Fibroblast of pulmonary artery (primary cell): ENCODE data around the gene DNAJA4.

ENCODE experiments used
- DNase-seq: peaks from one replicate; pipeline ENCODE4 v3.0.0-alpha.2; 2010; ENCODE audit warnings: low read depth
- H3K4me3 ChIP-seq: replicated peaks from 2 replicates; pipeline ENCODE4 v1.5.1; 2011; ENCODE audit warnings: low read depth, mild to moderate bottlenecking, control low read depth, low read length, moderate library complexity
- TF ChIP-seq, protein P1 (sequence below): IDR thresholded peaks from 2 replicates; pipeline ENCODE4 v1.5.1; 2011; ENCODE audit warnings: mild to moderate bottlenecking, control low read depth, low read length, inconsistent platforms; ENCODE audit errors: missing control alignments

DNAJA4 gene

DNA sequence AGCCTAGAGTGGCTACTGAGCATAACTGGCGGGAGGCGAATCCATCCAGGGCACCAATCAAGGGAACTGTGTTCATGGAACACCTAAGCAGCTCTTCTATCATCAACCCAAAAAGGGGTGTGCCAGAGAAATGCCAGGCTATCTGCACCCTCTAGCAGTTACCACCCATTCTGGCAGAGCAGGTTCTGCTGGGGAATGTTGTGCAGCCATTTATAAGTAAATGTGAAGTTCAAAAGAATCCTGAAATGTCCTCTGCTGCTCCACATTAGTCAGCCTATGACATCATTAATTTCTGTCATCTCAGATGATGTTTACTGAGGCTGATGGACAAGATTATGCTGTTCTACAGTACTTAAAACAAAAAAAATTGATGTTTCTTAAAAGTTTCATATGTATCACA, 27.3 kb downstream of the DNAJA4 start:
- TF ChIP-seq, protein P1, sequence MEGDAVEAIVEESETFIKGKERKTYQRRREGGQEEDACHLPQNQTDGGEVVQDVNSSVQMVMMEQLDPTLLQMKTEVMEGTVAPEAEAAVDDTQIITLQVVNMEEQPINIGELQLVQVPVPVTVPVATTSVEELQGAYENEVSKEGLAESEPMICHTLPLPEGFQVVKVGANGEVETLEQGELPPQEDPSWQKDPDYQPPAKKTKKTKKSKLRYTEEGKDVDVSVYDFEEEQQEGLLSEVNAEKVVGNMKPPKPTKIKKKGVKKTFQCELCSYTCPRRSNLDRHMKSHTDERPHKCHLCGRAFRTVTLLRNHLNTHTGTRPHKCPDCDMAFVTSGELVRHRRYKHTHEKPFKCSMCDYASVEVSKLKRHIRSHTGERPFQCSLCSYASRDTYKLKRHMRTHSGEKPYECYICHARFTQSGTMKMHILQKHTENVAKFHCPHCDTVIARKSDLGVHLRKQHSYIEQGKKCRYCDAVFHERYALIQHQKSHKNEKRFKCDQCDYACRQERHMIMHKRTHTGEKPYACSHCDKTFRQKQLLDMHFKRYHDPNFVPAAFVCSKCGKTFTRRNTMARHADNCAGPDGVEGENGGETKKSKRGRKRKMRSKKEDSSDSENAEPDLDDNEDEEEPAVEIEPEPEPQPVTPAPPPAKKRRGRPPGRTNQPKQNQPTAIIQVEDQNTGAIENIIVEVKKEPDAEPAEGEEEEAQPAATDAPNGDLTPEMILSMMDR, result no peak
- no peak overlapping the region for H3K4me3 ChIP-seq
- DNase-seq, result no peak

DNA sequence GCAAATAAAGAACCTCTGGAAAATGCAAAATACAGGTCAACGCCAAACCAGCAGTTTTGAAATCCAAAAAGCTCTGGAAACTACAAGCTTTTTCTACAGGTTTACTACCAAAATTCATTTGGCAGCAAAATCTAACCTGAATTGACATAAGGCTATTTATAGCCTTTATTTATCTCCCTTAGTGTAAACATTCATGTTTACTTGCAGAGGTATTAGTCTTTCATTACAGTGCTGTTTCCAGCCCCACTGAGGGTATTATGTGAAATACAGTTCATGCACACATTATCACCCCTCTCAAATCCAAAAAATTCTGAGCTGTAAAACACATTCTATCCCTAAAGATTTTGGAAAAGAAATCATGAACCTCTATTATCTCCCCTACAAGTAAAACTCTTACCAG, 27.9 kb downstream of the DNAJA4 start:
- TF ChIP-seq, protein P1, result no peak
- H3K4me3 ChIP-seq, result no peak overlapping the region
- no peak for DNase-seq

DNA sequence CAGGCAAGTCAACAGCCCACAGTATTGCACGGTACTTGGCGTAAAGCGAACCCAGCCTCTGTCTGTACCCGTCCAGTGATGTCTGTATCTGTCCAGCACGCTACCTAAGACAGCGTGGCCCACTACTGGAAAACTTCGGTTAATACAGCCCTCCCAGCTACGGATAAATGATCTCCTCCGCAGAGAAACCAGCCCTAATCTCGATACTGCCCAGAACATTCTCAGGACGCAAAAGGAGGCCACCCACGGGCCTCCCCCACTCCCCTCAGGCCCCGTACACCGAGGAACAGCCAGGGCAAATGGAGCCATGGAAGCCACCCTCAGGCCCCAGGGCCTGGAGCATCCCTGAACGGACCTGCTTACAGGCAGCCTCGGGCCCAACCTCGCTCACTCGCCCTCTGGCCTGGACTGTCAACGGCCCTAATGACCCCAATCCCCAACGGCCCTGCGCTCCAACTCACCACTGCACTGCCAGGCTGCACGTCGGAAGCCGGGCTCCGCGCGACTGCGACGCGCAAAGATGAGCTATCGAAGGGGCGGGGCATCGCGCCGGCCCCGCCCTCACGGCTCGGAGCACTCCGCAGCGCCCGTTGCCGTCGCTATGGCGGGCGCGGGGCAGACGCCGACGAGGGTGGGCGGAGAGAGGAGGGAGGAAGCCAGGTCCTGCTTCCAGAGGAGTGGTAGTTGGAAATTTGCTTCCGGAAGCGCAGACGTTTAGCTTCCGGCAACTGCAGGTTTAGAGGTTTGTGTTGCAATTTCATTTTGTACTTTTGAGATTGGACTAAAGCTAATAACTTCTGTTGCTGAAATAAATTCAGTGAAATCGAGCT, 35.0 kb downstream of the DNAJA4 start, which contains the start of gene SKIC8:
TSS of gene SKIC8 (minus strand) at position 509 of the 830 bp plus-strand sequence. CDS start 3,923 bp downstream, outside the sequence.
- DNase-seq, result peak; percentile 94
- peak within 1 kb of the TSS; percentile 98 for H3K4me3 ChIP-seq
- TF ChIP-seq, protein P1, result no peak

DNA sequence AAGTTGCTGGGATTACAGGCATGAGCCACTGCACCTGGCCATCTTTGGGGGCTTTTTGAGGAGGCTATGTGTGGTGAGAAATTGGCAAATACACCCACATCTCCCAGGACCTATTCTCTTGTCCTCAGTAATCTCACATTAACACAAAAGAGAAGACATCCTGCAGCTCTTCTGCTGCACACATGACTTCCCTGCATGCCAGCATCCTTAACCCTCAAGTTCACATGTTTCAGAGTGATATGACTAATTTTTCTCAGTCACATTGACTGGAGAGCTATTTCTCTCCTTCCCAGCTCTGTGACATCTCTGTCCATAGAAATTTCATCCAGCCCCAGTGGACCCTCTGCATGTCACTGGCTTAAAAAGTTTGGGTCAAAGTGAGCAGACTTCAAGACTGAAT, 37.0 kb downstream of the DNAJA4 start:
- no peak for DNase-seq
- no peak overlapping the region for H3K4me3 ChIP-seq
- TF ChIP-seq, protein P1, result no peak

DNA sequence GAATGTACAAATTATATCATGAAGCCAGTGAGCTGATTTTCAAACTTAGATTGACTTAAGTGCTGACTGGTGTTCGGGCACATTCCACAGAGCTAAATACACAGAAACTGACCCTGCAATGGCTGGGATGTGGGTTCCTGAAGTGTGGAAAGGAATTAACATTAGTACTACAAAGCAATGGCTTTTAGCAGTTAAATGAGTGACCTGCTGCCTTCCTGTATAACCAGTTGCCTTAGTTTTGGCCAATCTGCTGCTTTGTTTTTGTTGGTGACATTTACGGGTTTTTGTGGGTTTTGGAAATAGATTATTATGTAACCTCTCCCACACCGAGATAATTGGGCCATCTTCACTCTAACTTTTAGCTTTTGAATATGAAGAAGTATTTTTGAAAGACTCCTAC, 37.5 kb downstream of the DNAJA4 start:
- no peak for DNase-seq
- TF ChIP-seq, protein P1, result no peak

DNA sequence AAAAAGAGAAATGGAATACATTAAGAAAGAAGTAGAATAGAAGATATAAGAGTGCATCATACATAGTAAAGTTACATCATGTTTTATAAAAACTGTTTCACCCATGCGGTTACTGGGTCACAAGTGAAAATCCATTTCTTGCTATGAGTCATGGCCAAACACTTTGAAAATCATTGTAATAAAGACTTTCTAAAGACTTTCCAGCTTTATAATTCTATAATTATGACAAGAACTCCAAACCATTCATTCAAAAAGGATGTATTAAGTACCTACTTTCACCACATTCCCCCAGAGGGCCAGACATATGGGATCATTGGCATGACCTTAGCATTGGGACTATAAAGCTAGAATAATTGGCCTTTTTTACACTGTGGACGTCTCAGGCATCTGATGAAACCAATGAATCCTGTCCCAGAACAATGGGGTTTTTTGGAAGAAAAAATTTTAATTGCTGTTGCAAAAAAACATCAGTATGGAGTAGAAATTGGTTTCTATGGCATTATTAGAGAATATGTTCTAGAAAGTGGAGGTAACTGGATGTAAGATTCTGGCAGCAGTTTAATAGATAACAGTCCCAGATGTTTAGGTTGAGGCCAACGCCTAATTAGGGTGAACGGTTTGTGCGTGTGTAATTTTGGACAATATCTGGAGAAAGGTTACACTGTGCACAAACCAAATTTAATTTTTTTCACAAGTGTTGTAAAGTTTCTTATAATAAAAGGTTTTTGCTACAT, 38.4 kb downstream of the DNAJA4 start:
- DNase-seq, result peak; percentile 59
- no peak overlapping the region for H3K4me3 ChIP-seq
- TF ChIP-seq, protein P1, result no peak

More for the DNA sequence above, 37.5 kb downstream of the DNAJA4 start:
- no peak overlapping the region for H3K4me3 ChIP-seq
